GM19452 (cell line): ENCODE data around the gene SKI.

ENCODE experiments used
- ATAC-seq: cut with Tn5 transposase; IDR thresholded peaks from one replicate; pipeline ENCODE4 v1.9.1; 2021; ENCODE audit not compliant: unreplicated experiment

Gene SKI

GRCh38 chr1:2228157-2228594 lies at the start of gene SKI:
Gene SKI (plus strand): TSS chr1:2228319. CDS start chr1:2228767, 448 bp downstream.
- ATAC-seq: no peak

- ATAC-seq: no peak
These were observed 49.2 kb upstream of the SKI start for GRCh38 chr1:2178875-2179274.

GRCh38 chr1:2179283-2180013 lies 48.7 kb upstream of the SKI start:
- ATAC-seq: no peak

GRCh38 chr1:2180297-2181245 lies 47.5 kb upstream of the SKI start:
- ATAC-seq: no peak

GRCh38 chr1:2181271-2181670 lies 46.8 kb upstream of the SKI start:
- ATAC-seq: no peak

GRCh38 chr1:2181752-2182151 lies 46.4 kb upstream of the SKI start:
- ATAC-seq: no peak

- ATAC-seq: no peak
These were observed 45.7 kb upstream of the SKI start for GRCh38 chr1:2182376-2182775.

- ATAC-seq: no peak
These were observed 44.2 kb upstream of the SKI start for GRCh38 chr1:2183937-2184334.

- no peak for ATAC-seq
These were observed 43.6 kb upstream of the SKI start for GRCh38 chr1:2184531-2184930.

GRCh38 chr1:2184934-2185333 lies 43.2 kb upstream of the SKI start:
- ATAC-seq: no peak

GRCh38 chr1:2185880-2186855 lies 42.0 kb upstream of the SKI start:
- ATAC-seq: no peak

- ATAC-seq: no peak
These were observed 41.2 kb upstream of the SKI start for GRCh38 chr1:2186901-2187300.

GRCh38 chr1:2187619-2188018 lies 40.5 kb upstream of the SKI start:
- no peak for ATAC-seq

GRCh38 chr1:2188336-2188735 lies 39.8 kb upstream of the SKI start:
- no peak for ATAC-seq

GRCh38 chr1:2189459-2190425 lies 38.4 kb upstream of the SKI start:
- ATAC-seq: peak; percentile 83

- ATAC-seq: no peak
These were observed 37.6 kb upstream of the SKI start for GRCh38 chr1:2190491-2190976.

- ATAC-seq: no peak
These were observed 35.8 kb upstream of the SKI start for GRCh38 chr1:2192031-2192995.

- ATAC-seq: no peak
These were observed 34.4 kb upstream of the SKI start for GRCh38 chr1:2193514-2194281.
